Body of pancreas (tissue), 4 donors: ENCODE data around the gene HIVEP2.

Source experiments
- CTCF ChIP-seq, 7 experiments: fragments of 450-650 bp in 4 of 7; fragments of 200-600 bp in 3 of 7; sonication (generic) in 3 of 7; IDR thresholded peaks; one replicate each; pipeline ENCODE4 v1.5.1; 2016 to 2019; ENCODE audit warnings: antibody characterized with exemption in 7 of 7
- POLR2A ChIP-seq, 3 donors: fragments of 450-650 bp; IDR thresholded peaks; one replicate each; pipeline ENCODE4 v1.6.1; 2016; ENCODE audit warnings: antibody characterized with exemption in 3 of 3, mild to moderate bottlenecking in 2 of 3

- TF ChIP-seq POLR2A (IDR thresholded peaks at IDR 0.05) (no peak), CTCF (IDR thresholded peaks at IDR 0.05) (no peak)
These were observed 32.9 kb downstream of the HIVEP2 start for GRCh38 chr6:142912125-142912524.
